ENCODE results near the gene SPATA3. TPM values are rescaled to one million over a fixed set of nuclear protein-coding genes. Genes with fewer than 3 reads are reported as not detected.

Gene SPATA3
- total and polyA plus RNA-seq, 2 of the 8 experiments (the other 6 are each of a cell fraction or from before 2014, with no cell fraction given), result not detected

GRCh38 chr2:231037731-231038482 lies 42.0 kb downstream of the SPATA3 start (continued):
- TF ChIP-seq, protein P1, sequence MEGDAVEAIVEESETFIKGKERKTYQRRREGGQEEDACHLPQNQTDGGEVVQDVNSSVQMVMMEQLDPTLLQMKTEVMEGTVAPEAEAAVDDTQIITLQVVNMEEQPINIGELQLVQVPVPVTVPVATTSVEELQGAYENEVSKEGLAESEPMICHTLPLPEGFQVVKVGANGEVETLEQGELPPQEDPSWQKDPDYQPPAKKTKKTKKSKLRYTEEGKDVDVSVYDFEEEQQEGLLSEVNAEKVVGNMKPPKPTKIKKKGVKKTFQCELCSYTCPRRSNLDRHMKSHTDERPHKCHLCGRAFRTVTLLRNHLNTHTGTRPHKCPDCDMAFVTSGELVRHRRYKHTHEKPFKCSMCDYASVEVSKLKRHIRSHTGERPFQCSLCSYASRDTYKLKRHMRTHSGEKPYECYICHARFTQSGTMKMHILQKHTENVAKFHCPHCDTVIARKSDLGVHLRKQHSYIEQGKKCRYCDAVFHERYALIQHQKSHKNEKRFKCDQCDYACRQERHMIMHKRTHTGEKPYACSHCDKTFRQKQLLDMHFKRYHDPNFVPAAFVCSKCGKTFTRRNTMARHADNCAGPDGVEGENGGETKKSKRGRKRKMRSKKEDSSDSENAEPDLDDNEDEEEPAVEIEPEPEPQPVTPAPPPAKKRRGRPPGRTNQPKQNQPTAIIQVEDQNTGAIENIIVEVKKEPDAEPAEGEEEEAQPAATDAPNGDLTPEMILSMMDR (IDR thresholded peaks at IDR 0.05; ENCODE audit: control extremely low read depth in 1 of 3, insufficient read depth in 1 of 3, low read depth in 1 of 3, low read length in 3 of 3), result peak; percentile 1 to 33 (median 7)
- no peak for TF ChIP-seq CREB1 (IDR thresholded peaks at IDR 0.05)
- TF ChIP-seq EZH2 (IDR thresholded peaks at IDR 0.05; ENCODE audit: low read depth, low read length, severe bottlenecking), result peak; percentile 41
- no peak for TF ChIP-seq TAF7 (optimal IDR thresholded peaks at IDR 0.05; ENCODE audit: borderline replicate concordance, low read depth, low read length)
- TF ChIP-seq GABPA (IDR thresholded peaks at IDR 0.05; ENCODE audit: borderline replicate concordance, insufficient read depth, low read length), result no peak
- TF ChIP-seq SP1 (IDR thresholded peaks at IDR 0.05; ENCODE audit: low read depth, low read length), result no peak
- no peak for TF ChIP-seq JUN (IDR thresholded peaks at IDR 0.05; ENCODE audit: low read depth, low read length)
- TF ChIP-seq, protein P2, sequence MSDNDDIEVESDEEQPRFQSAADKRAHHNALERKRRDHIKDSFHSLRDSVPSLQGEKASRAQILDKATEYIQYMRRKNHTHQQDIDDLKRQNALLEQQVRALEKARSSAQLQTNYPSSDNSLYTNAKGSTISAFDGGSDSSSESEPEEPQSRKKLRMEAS (IDR thresholded peaks at IDR 0.05), result no peak
- TF ChIP-seq ATF3 (IDR thresholded peaks at IDR 0.05; ENCODE audit: insufficient read depth, low read depth, low read length), result no peak
- no peak for TF ChIP-seq BACH1 (IDR thresholded peaks at IDR 0.05; ENCODE audit: low read length)
